Osteocyte (in vitro differentiated cells): ENCODE data around the gene DBP. TPM values are rescaled to one million over a fixed set of nuclear protein-coding genes. Genes with fewer than 3 reads are reported as not detected.

Experiments used
- DNase-seq: peaks from one replicate; pipeline ENCODE4 v3.0.0; 2021; ENCODE audit warnings: mixed read lengths; ENCODE audit not compliant: unreplicated experiment; ENCODE audit errors: extremely low spot score
- H3K27ac Mint-ChIP-seq: one replicate; pipeline ENCODE4 v1.8.0; 2021; ENCODE audit warnings: mild to moderate bottlenecking, mixed read lengths; ENCODE audit not compliant: unreplicated experiment
- H3K27me3 Mint-ChIP-seq: one replicate; pipeline ENCODE4 v1.8.0; 2021; ENCODE audit warnings: mixed read lengths; ENCODE audit not compliant: unreplicated experiment
- H3K36me3 Mint-ChIP-seq: one replicate; pipeline ENCODE4 v1.8.0; 2021; ENCODE audit warnings: mixed read lengths; ENCODE audit not compliant: unreplicated experiment
- H3K4me1 Mint-ChIP-seq: one replicate; pipeline ENCODE4 v1.8.0; 2021; ENCODE audit warnings: mixed read lengths; ENCODE audit not compliant: unreplicated experiment
- H3K4me3 Mint-ChIP-seq: one replicate; pipeline ENCODE4 v1.8.0; 2021; ENCODE audit warnings: mild to moderate bottlenecking, moderate library complexity, mixed read lengths; ENCODE audit not compliant: unreplicated experiment
- H3K9me3 Mint-ChIP-seq: one replicate; pipeline ENCODE4 v1.8.0; 2021; ENCODE audit warnings: mixed read lengths; ENCODE audit not compliant: unreplicated experiment
- total RNA-seq: library from RNA; stranded (reverse); gene quantifications from 2 replicates; pipeline ENCODE4 v1.2.1, GENCODE V29; 2021
- TF ChIP-seq, protein P1 (sequence below): fragments of 200-600 bp; sonication (generic); IDR thresholded peaks from 2 replicates; pipeline ENCODE4 v1.5.0; 2021; ENCODE audit warnings: antibody characterized with exemption, mild to moderate bottlenecking, moderate library complexity

Gene DBP
- total RNA-seq, 1 donor from 2014 or later: 20.3 TPM

DNA sequence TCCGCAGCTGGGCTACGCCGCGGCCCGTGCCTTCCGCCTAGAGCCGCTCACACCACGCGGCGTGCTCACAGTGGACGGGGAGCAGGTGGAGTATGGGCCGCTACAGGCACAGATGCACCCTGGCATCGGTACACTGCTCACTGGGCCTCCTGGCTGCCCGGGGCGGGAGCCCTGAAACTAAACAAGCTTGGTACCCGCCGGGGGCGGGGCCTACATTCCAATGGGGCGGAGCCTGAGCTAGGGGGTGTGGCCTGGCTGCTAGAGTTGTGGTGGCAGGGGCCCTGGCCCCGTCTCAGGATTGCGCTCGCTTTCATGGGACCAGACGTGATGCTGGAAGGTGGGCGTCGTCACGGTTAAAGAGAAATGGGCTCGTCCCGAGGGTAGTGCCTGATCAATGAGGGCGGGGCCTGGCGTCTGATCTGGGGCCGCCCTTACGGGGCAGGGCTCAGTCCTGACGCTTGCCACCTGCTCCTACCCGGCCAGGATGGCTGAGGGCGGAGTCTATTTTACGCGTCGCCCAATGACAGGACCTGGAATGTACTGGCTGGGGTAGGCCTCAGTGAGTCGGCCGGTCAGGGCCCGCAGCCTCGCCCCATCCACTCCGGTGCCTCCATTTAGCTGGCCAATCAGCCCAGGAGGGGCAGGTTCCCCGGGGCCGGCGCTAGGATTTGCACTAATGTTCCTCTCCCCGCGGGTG is 7.4 kb downstream of the DBP start:
- H3K27me3 Mint-ChIP-seq: no peaks in the 10 kb centered on the region
- TF ChIP-seq, protein P1, sequence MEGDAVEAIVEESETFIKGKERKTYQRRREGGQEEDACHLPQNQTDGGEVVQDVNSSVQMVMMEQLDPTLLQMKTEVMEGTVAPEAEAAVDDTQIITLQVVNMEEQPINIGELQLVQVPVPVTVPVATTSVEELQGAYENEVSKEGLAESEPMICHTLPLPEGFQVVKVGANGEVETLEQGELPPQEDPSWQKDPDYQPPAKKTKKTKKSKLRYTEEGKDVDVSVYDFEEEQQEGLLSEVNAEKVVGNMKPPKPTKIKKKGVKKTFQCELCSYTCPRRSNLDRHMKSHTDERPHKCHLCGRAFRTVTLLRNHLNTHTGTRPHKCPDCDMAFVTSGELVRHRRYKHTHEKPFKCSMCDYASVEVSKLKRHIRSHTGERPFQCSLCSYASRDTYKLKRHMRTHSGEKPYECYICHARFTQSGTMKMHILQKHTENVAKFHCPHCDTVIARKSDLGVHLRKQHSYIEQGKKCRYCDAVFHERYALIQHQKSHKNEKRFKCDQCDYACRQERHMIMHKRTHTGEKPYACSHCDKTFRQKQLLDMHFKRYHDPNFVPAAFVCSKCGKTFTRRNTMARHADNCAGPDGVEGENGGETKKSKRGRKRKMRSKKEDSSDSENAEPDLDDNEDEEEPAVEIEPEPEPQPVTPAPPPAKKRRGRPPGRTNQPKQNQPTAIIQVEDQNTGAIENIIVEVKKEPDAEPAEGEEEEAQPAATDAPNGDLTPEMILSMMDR: no peak
- H3K4me3 Mint-ChIP-seq: peak overlapping the region; percentile 60
- peaks cover 60% of the 10 kb centered on the region for H3K4me1 Mint-ChIP-seq
- DNase-seq: no peak
- peaks cover 7% of the 10 kb centered on the region for H3K36me3 Mint-ChIP-seq
- no peaks in the 10 kb centered on the region for H3K9me3 Mint-ChIP-seq
- peak overlapping the region; percentile 92 for H3K27ac Mint-ChIP-seq

DNA sequence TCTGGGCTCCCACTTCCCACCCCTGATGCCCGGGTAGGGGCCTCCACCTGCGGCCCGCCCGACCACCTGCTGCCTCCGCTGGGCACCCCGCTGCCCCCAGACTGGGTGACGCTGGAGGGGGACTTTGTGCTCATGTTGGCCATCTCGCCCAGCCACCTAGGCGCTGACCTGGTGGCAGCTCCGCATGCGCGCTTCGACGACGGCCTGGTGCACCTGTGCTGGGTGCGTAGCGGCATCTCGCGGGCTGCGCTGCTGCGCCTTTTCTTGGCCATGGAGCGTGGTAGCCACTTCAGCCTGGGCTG is 7.9 kb downstream of the DBP start:
- Mint-ChIP-seq H3K27me3 (no peaks in the 10 kb centered on the region), H3K36me3 (peaks cover 7% of the 10 kb centered on the region), H3K4me1 (peaks cover 60% of the 10 kb centered on the region), H3K27ac (no peak overlapping the region), H3K9me3 (no peaks in the 10 kb centered on the region), H3K4me3 (no peak overlapping the region)
- DNase-seq: no peak
- TF ChIP-seq, protein P1: no peak

DNA sequence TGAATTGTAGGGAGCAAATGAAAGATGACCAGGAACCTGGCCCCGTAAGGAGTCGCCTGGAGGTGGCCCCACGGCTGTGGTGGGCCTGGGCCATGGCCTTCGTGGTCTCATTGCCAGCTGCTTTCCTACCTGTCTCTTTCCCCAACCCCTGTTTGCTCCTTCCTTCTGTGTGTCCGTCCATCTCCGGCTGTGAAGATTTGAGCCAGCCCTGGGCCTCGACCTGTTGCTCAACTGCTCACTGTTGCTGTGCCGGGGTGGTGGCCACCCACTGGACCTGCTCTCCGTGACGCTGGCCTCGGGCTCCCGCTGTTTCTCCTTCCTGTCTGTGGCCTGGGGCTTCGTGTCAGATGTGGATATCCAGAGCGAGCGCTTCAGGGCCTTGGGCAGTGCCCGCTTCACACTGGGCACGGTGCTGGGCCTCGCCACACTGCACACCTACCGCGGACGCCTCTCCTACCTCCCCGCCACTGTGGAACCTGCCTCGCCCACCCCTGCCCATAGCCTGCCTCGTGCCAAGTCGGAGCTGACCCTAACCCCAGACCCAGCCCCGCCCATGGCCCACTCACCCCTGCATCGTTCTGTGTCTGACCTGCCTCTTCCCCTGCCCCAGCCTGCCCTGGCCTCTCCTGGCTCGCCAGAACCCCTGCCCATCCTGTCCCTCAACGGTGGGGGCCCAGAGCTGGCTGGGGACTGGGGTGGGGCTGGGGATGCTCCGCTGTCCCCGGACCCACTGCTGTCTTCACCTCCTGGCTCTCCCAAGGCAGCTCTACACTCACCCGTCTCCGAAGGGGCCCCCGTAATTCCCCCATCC is 8.5 kb downstream of the DBP start:
- Mint-ChIP-seq H3K4me1 (peaks cover 59% of the 10 kb centered on the region), H3K27me3 (no peaks in the 10 kb centered on the region), H3K36me3 (peaks cover 7% of the 10 kb centered on the region), H3K4me3 (no peak overlapping the region), H3K9me3 (no peaks in the 10 kb centered on the region), H3K27ac (peak overlapping the region; percentile 59)
- DNase-seq: peak; percentile 85
- TF ChIP-seq, protein P1: no peak

DNA sequence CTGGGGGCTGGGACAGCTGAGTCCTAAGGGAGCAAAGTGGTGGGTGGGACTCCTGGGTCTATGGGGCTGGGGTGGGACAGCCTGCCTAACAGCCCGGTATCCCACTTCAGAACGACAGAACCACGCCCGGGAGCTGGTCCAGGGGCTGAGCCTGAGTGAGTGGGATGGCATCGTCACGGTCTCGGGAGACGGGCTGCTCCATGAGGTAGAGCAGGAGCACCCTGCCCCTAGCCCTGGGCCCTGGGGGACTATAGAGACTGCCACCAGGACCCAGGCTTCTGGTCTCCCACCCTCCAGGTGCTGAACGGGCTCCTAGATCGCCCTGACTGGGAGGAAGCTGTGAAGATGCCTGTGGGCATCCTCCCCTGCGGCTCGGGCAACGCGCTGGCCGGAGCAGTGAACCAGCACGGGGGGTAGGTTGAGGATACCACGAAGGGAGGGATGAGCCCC is 9.3 kb downstream of the DBP start:
- no peak for DNase-seq
- TF ChIP-seq, protein P1: no peak
- no peaks in the 10 kb centered on the region for H3K27me3 Mint-ChIP-seq
- H3K9me3 Mint-ChIP-seq: no peaks in the 10 kb centered on the region
- H3K4me1 Mint-ChIP-seq: peaks cover 57% of the 10 kb centered on the region
- peaks cover 10% of the 10 kb centered on the region for H3K36me3 Mint-ChIP-seq
- H3K4me3 Mint-ChIP-seq: no peak overlapping the region
- H3K27ac Mint-ChIP-seq: no peak overlapping the region

DNA sequence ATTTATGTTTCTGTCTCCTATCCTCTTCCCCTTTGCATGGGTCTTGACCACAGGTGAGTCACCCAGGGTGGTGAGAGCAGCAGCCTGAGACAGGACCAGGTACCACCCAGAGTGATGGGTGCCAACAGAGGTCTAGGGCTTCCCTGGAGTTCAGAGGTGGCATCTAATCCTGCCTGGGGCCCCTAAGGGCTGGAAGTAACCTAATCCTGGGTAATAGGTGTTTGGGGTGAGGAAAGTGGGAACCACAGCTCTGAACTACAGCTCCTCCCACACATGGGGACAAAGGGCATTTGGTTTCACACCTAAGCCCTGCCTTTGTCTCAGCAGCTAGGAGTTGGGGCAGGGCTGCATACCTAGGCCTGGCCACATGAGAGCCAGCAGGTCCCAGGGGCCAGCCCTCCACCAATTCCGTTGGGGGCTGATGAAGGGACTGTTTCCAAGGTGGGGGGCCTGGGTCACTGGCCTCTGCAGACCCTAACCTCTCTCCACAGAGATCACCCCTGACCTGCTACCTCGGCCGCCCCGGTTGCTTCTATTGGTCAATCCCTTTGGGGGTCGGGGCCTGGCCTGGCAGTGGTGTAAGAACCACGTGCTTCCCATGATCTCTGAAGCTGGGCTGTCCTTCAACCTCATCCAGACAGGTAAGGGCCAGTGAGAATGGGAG is 9.8 kb downstream of the DBP start:
- TF ChIP-seq, protein P1: no peak
- Mint-ChIP-seq H3K27me3 (no peaks in the 10 kb centered on the region), H3K36me3 (peaks cover 10% of the 10 kb centered on the region), H3K4me3 (no peak overlapping the region), H3K27ac (no peak overlapping the region), H3K4me1 (peaks cover 54% of the 10 kb centered on the region), H3K9me3 (no peaks in the 10 kb centered on the region)
- no peak for DNase-seq
